ENCODE results near the gene ZNF263. TPM values are rescaled to one million over a fixed set of nuclear protein-coding genes. Genes with fewer than 3 reads are reported as not detected.

Gene ZNF263
- total and polyA plus RNA-seq, 9 of the 15 experiments (the other 6 are each of a cell fraction or from before 2014, with no cell fraction given): 4.6 to 48.3 (median 31.8) TPM

DNA sequence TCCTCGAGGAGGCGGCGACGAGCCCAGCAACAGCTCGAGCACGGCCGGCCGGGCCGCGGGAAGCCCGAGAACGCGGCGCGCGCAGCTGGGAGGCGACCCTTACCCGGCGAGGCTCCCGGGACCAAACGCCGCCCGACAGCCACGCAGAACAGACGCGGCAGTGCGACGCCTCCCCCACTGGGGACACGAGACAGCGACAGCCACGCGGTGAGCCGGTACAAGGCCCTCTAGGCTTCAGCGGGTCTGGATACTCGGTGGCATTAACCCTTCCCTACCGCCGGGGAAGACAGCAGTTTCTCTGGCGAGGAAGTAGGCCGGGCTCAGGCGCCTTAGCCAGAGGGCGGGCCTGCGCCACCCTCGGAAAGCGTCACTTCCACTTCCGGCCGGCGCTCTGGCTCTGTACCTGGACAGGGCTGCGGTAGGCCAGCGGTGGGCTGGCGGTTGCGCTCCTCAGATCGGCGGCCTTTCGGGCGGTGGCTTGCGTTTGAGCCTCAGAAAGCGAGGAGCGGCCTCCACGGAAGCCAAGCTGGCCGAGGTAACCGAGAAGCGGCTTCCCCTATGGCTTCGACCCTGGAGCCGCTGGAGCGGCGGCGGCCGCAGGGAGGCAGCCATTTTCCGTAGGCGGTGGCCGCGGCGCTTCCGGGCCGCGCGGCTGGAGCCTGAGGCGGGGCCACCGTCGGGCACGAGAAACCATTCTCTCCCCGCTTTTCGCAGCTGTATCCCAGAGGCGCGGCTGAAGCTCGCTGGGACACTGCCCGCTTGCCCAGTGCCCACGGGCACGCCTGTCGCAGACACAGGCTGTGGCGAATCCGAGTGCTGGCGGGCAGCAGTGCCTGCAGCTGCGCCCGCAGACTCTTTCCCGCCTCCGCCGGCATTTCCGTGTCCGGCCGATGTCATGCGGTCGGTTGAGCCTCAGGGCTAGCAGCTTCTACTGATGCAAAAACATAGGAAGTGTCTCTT, 22.1 kb downstream of the ZNF263 start, which contains the start of the genes TIGD7 and ZNF75A (continued):
- TF ChIP-seq, protein P1, sequence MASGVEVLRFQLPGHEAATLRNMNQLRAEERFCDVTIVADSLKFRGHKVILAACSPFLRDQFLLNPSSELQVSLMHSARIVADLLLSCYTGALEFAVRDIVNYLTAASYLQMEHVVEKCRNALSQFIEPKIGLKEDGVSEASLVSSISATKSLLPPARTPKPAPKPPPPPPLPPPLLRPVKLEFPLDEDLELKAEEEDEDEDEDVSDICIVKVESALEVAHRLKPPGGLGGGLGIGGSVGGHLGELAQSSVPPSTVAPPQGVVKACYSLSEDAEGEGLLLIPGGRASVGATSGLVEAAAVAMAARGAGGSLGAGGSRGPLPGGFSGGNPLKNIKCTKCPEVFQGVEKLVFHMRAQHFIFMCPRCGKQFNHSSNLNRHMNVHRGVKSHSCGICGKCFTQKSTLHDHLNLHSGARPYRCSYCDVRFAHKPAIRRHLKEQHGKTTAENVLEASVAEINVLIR (CRISPR knock-in tag; IDR thresholded peaks at IDR 0.05): peak; percentile 57; the same call in 1 of the 2 replicates
- TF ChIP-seq, protein P2, sequence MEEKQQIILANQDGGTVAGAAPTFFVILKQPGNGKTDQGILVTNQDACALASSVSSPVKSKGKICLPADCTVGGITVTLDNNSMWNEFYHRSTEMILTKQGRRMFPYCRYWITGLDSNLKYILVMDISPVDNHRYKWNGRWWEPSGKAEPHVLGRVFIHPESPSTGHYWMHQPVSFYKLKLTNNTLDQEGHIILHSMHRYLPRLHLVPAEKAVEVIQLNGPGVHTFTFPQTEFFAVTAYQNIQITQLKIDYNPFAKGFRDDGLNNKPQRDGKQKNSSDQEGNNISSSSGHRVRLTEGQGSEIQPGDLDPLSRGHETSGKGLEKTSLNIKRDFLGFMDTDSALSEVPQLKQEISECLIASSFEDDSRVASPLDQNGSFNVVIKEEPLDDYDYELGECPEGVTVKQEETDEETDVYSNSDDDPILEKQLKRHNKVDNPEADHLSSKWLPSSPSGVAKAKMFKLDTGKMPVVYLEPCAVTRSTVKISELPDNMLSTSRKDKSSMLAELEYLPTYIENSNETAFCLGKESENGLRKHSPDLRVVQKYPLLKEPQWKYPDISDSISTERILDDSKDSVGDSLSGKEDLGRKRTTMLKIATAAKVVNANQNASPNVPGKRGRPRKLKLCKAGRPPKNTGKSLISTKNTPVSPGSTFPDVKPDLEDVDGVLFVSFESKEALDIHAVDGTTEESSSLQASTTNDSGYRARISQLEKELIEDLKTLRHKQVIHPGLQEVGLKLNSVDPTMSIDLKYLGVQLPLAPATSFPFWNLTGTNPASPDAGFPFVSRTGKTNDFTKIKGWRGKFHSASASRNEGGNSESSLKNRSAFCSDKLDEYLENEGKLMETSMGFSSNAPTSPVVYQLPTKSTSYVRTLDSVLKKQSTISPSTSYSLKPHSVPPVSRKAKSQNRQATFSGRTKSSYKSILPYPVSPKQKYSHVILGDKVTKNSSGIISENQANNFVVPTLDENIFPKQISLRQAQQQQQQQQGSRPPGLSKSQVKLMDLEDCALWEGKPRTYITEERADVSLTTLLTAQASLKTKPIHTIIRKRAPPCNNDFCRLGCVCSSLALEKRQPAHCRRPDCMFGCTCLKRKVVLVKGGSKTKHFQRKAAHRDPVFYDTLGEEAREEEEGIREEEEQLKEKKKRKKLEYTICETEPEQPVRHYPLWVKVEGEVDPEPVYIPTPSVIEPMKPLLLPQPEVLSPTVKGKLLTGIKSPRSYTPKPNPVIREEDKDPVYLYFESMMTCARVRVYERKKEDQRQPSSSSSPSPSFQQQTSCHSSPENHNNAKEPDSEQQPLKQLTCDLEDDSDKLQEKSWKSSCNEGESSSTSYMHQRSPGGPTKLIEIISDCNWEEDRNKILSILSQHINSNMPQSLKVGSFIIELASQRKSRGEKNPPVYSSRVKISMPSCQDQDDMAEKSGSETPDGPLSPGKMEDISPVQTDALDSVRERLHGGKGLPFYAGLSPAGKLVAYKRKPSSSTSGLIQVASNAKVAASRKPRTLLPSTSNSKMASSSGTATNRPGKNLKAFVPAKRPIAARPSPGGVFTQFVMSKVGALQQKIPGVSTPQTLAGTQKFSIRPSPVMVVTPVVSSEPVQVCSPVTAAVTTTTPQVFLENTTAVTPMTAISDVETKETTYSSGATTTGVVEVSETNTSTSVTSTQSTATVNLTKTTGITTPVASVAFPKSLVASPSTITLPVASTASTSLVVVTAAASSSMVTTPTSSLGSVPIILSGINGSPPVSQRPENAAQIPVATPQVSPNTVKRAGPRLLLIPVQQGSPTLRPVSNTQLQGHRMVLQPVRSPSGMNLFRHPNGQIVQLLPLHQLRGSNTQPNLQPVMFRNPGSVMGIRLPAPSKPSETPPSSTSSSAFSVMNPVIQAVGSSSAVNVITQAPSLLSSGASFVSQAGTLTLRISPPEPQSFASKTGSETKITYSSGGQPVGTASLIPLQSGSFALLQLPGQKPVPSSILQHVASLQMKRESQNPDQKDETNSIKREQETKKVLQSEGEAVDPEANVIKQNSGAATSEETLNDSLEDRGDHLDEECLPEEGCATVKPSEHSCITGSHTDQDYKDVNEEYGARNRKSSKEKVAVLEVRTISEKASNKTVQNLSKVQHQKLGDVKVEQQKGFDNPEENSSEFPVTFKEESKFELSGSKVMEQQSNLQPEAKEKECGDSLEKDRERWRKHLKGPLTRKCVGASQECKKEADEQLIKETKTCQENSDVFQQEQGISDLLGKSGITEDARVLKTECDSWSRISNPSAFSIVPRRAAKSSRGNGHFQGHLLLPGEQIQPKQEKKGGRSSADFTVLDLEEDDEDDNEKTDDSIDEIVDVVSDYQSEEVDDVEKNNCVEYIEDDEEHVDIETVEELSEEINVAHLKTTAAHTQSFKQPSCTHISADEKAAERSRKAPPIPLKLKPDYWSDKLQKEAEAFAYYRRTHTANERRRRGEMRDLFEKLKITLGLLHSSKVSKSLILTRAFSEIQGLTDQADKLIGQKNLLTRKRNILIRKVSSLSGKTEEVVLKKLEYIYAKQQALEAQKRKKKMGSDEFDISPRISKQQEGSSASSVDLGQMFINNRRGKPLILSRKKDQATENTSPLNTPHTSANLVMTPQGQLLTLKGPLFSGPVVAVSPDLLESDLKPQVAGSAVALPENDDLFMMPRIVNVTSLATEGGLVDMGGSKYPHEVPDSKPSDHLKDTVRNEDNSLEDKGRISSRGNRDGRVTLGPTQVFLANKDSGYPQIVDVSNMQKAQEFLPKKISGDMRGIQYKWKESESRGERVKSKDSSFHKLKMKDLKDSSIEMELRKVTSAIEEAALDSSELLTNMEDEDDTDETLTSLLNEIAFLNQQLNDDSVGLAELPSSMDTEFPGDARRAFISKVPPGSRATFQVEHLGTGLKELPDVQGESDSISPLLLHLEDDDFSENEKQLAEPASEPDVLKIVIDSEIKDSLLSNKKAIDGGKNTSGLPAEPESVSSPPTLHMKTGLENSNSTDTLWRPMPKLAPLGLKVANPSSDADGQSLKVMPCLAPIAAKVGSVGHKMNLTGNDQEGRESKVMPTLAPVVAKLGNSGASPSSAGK (IDR thresholded peaks at IDR 0.05): peak; percentile 99
- peak; percentile 64; the same call in 1 of the 2 replicates for TF ChIP-seq ZNF740 (CRISPR knock-in tag; IDR thresholded peaks at IDR 0.05)
- no peak for TF ChIP-seq ZNF740 (tag; IDR thresholded peaks at IDR 0.05)
- TF ChIP-seq GATAD2A (IDR thresholded peaks at IDR 0.05): no peak
- TF ChIP-seq, protein P3, sequence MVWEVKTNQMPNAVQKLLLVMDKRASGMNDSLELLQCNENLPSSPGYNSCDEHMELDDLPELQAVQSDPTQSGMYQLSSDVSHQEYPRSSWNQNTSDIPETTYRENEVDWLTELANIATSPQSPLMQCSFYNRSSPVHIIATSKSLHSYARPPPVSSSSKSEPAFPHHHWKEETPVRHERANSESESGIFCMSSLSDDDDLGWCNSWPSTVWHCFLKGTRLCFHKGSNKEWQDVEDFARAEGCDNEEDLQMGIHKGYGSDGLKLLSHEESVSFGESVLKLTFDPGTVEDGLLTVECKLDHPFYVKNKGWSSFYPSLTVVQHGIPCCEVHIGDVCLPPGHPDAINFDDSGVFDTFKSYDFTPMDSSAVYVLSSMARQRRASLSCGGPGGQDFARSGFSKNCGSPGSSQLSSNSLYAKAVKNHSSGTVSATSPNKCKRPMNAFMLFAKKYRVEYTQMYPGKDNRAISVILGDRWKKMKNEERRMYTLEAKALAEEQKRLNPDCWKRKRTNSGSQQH (CRISPR knock-in tag; IDR thresholded peaks at IDR 0.05): peak; percentile 53; the same call in 1 of the 2 replicates
- TF ChIP-seq ZNF644 (tag; IDR thresholded peaks at IDR 0.05; ENCODE audit: low read depth): peak; percentile 83; the same call in 1 of the 2 replicates
- TF ChIP-seq RBM39 (optimal IDR thresholded peaks at IDR 0.05; ENCODE audit: low read depth, low read length): no peak
- TF ChIP-seq ETV1 (tag; conservative IDR thresholded peaks at IDR 0.05; ENCODE audit: low read depth): peak; percentile 80
- peak; percentile 94 for TF ChIP-seq RNF2 (IDR thresholded peaks at IDR 0.05)
- no peak for TF ChIP-seq ARID1B (IDR thresholded peaks at IDR 0.05)
